Keratinocyte (primary cell): ENCODE results near the gene HNRNPAB. TPM values are rescaled to one million over a fixed set of nuclear protein-coding genes. Genes with fewer than 3 reads are reported as not detected.

Source experiments
- DNase-seq: peaks from one replicate; pipeline ENCODE4 v3.0.0-alpha.2; 2011; ENCODE audit warnings: low read depth, missing footprints, low spot score
- FAIRE-seq: peaks from 2 replicates; lab custom pipeline; 2011; peaks lifted over from hg19 to GRCh38; lab: Jason Lieb, UNC
- H2AFZ ChIP-seq: 2 replicates; pipeline ENCODE4 v1.6.0; 2012; ENCODE audit warnings: low read length, control low read depth, inconsistent platforms; ENCODE audit not compliant: control insufficient read depth
- H3K27ac ChIP-seq: 2 replicates; pipeline ENCODE4 v1.5.1; 2011; ENCODE audit warnings: low read length; ENCODE audit not compliant: control insufficient read depth, insufficient read depth
- H3K27me3 ChIP-seq: 3 replicates; pipeline ENCODE4 v1.6.0; 2011; ENCODE audit warnings: low read length; ENCODE audit not compliant: control insufficient read depth, insufficient read depth; ENCODE audit errors: extremely low read depth
- H3K36me3 ChIP-seq, 2 experiments: 2 replicates in 1 of 2; 3 replicates in 1 of 2; pipeline ENCODE4 v1.5.1; 2011; ENCODE audit warnings: low read length in 2 of 2, mild to moderate bottlenecking in 1 of 2; ENCODE audit not compliant: control insufficient read depth in 2 of 2, insufficient read depth in 2 of 2; ENCODE audit errors: extremely low read depth in 1 of 2
- H3K4me1 ChIP-seq: 3 replicates; pipeline ENCODE4 v1.5.1; 2011; ENCODE audit warnings: low read length; ENCODE audit not compliant: control insufficient read depth, insufficient read depth; ENCODE audit errors: extremely low read depth
- H3K4me2 ChIP-seq: 3 replicates; pipeline ENCODE4 v1.6.0; 2011; ENCODE audit warnings: low read depth, low read length; ENCODE audit not compliant: control insufficient read depth, insufficient read depth; ENCODE audit errors: extremely low read depth
- H3K4me3 ChIP-seq, 3 experiments: fragments of 200-600 bp in 1 of 3; sonication (generic) in 1 of 3; 2 replicates in 2 of 3; 3 replicates in 1 of 3; pipeline ENCODE4 v1.5.1; 2011 to 2016; ENCODE audit warnings: low read length in 3 of 3, mild to moderate bottlenecking in 3 of 3, control low read depth in 2 of 3, inconsistent platforms in 1 of 3, low read depth in 1 of 3, mixed read lengths in 1 of 3, mixed run types in 1 of 3, moderate library complexity in 1 of 3; ENCODE audit not compliant: control insufficient read depth in 2 of 3, insufficient read depth in 2 of 3; ENCODE audit errors: extremely low read depth in 1 of 3
- H3K79me2 ChIP-seq: 2 replicates; pipeline ENCODE4 v1.6.0; 2012; ENCODE audit warnings: low read length; ENCODE audit not compliant: control insufficient read depth, insufficient read depth
- H3K9ac ChIP-seq: 3 replicates; pipeline ENCODE4 v1.6.0; 2011; ENCODE audit warnings: low read length; ENCODE audit not compliant: control insufficient read depth, insufficient read depth; ENCODE audit errors: extremely low read depth
- H3K9me1 ChIP-seq: 3 replicates; pipeline ENCODE4 v1.6.0; 2011; ENCODE audit warnings: low read length; ENCODE audit not compliant: control insufficient read depth, insufficient read depth; ENCODE audit errors: extremely low read depth
- H3K9me3 ChIP-seq: 2 replicates; pipeline ENCODE4 v1.5.1; 2012; ENCODE audit warnings: low read depth, low read length; ENCODE audit not compliant: control insufficient read depth
- H4K20me1 ChIP-seq: 3 replicates; pipeline ENCODE4 v1.6.0; 2011; ENCODE audit warnings: low read length; ENCODE audit not compliant: control insufficient read depth, insufficient read depth; ENCODE audit errors: extremely low read depth
- EZH2 ChIP-seq: IDR thresholded peaks from one replicate; pipeline ENCODE4 v1.6.1; 2012; ENCODE audit warnings: inconsistent platforms, mild to moderate bottlenecking, low read length, moderate library complexity
- dilution Hi-C: fragments of 300-500 bp; cut with MboI; formaldehyde crosslinking; loops from one replicate; pipeline ENCODE4 v1.7.0; 2020; ENCODE audit warnings: low sequenced_read_pairs; ENCODE audit not compliant: extremely low pct_ligation_motif_present
- polyA plus RNA-seq, 5 experiments: library from polyadenylated mRNA; depleted of rRNA in 3 of 5; stranded (reverse) in 3 of 5; stranded (forward) in 1 of 5; unstranded in 1 of 5; fragments of >200 nt; gene quantifications; 1 replicate in 1 of 5; 2 replicates in 3 of 5; 3 replicates in 1 of 5; pipeline versions ENCODE4 v1.2.1 to v1.2.3, GENCODE V29; 2011 to 2012; ENCODE audit warnings: missing spikeins in 2 of 5, low read depth in 1 of 5, low replicate concordance in 1 of 5
- TF ChIP-seq, protein P1 (sequence below), 3 experiments: IDR thresholded peaks in 1 of 3; conservative IDR thresholded peaks in 1 of 3; optimal IDR thresholded peaks in 1 of 3; 2 replicates in 2 of 3; 3 replicates in 1 of 3; pipeline versions ENCODE3 to v1.5.1; 2011; ENCODE audit warnings: low read length in 3 of 3, mild to moderate bottlenecking in 3 of 3, moderate library complexity in 2 of 3, control low read depth in 1 of 3, inconsistent platforms in 1 of 3; ENCODE audit not compliant: insufficient read depth in 2 of 3; ENCODE audit errors: extremely low read depth in 1 of 3

The HNRNPAB gene
- polyA plus RNA-seq, 1 donor (not counting 4 experiments of a cell fraction or from before 2014, with no cell fraction given), result 161 TPM

DNA sequence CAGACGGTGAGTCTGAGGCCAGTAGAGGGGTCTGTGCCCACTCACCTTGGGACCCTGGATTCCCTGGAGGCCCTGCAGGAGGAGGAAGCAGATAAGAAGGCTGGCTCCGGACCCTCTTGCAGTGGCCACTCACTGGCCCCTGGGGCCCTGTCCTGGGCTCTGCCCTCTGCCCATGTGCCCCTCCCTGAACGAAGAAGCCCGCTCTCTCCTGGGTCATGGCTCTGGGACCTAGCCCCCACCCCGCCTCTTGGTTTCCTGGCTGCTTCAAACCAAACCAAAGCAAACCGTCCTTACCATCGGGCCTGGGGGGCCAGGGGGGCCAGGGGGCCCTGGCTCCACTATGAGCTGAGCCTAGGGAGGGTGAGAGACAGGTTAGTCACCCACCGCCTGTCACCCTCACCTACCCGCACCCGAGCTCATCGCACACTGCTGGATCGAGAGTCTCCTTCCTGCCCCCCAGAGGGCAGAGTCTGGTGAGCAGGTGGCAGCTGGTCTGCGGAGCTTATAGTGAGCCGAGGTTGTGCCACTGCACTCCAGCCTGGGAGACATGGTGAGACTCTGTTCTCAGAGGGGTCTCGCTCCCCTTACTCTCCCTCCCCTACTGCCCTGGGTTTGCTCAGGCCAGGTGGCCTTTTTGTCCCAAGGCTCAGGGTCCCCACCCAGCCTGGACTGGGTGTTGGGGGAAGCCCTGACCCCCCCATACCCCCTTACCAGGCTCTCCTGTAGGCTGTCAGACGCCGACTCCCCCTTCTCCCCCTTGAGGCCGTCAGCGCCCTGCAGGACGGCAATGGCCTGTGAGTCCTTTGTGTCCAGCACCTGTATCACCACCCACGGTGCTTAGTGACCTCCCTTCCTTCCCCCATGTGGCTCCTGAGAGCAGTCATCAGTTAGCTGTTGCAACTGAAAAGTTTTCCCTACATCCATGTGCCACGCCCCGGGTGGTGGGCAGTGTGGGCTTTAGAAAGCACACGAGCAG is 43.4 kb downstream of the HNRNPAB start:
- Histone ChIP-seq H3K4me1 (peaks cover 4% of the 10 kb centered on the region), H3K9me1 (no peaks in the 10 kb centered on the region), H4K20me1 (peaks cover 2% of the 10 kb centered on the region), H3K4me3 (no peak overlapping the region), H3K9me3 (no peaks in the 10 kb centered on the region), H3K27ac (no peak overlapping the region), H3K36me3 (no peaks in the 10 kb centered on the region), H3K4me2 (no peak overlapping the region), H3K79me2 (no peaks in the 10 kb centered on the region), H3K9ac (no peak overlapping the region), H3K27me3 (peaks cover 7% of the 10 kb centered on the region), H2AFZ (no peak overlapping the region)
- dilution Hi-C loops, result no loop called here
- DNase-seq, result no peak
- FAIRE-seq, result no peak
- no peak for TF ChIP-seq EZH2
- TF ChIP-seq, protein P1, sequence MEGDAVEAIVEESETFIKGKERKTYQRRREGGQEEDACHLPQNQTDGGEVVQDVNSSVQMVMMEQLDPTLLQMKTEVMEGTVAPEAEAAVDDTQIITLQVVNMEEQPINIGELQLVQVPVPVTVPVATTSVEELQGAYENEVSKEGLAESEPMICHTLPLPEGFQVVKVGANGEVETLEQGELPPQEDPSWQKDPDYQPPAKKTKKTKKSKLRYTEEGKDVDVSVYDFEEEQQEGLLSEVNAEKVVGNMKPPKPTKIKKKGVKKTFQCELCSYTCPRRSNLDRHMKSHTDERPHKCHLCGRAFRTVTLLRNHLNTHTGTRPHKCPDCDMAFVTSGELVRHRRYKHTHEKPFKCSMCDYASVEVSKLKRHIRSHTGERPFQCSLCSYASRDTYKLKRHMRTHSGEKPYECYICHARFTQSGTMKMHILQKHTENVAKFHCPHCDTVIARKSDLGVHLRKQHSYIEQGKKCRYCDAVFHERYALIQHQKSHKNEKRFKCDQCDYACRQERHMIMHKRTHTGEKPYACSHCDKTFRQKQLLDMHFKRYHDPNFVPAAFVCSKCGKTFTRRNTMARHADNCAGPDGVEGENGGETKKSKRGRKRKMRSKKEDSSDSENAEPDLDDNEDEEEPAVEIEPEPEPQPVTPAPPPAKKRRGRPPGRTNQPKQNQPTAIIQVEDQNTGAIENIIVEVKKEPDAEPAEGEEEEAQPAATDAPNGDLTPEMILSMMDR (optimal IDR thresholded peaks at IDR 0.05 in 1 of 3, IDR thresholded peaks at IDR 0.05 in 1 of 3, conservative IDR thresholded peaks at IDR 0.05 in 1 of 3; ENCODE audit: extremely low read depth in 1 of 3, insufficient read depth in 2 of 3, low read length in 3 of 3), result no peak

DNA sequence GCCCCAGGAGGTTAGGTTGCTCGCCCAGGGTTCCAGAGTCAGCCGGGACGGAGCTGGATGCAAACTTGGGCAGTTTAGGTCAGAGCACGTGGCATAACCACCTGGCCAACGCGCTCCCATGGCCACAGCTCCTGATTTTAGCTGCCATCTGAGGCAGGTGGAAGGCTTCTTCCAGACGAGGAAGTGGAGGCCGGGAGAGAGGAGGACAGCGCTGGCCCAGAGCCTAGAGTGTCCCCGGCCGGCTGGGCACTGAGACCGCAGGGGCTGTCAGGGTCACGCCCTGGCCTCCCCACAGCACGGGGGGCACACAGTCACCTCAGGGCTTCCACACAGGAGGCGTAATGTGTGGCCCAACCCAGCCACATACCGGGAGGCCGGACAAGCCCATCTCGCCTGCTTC is 44.4 kb downstream of the HNRNPAB start:
- dilution Hi-C loops, result no loop called here
- no peak overlapping the region for H3K9ac ChIP-seq
- H3K27me3 ChIP-seq, result peaks cover 7% of the 10 kb centered on the region
- no peak for DNase-seq
- no peak overlapping the region for H3K27ac ChIP-seq
- FAIRE-seq, result no peak
- peaks cover 4% of the 10 kb centered on the region for H3K4me1 ChIP-seq
- no peaks in the 10 kb centered on the region for H3K79me2 ChIP-seq
- H3K4me2 ChIP-seq, result no peak overlapping the region
- peaks cover 2% of the 10 kb centered on the region for H4K20me1 ChIP-seq
- H2AFZ ChIP-seq, result no peak overlapping the region
- no peak overlapping the region for H3K4me3 ChIP-seq
- no peak for TF ChIP-seq EZH2
- TF ChIP-seq, protein P1 (optimal IDR thresholded peaks at IDR 0.05 in 1 of 3, IDR thresholded peaks at IDR 0.05 in 1 of 3, conservative IDR thresholded peaks at IDR 0.05 in 1 of 3; ENCODE audit: extremely low read depth in 1 of 3, insufficient read depth in 2 of 3, low read length in 3 of 3), result no peak
- no peaks in the 10 kb centered on the region for H3K9me3 ChIP-seq
- H3K9me1 ChIP-seq, result no peaks in the 10 kb centered on the region
- H3K36me3 ChIP-seq, result no peaks in the 10 kb centered on the region
